DMS 273 treated with DMSO at 0.1 percent for 48 hours (cell line): ENCODE data around the gene FREM2.

Experiments used
- DNase-seq: peaks from one replicate; lab custom pipeline; 2025; lab: John Stamatoyannopoulos, UW

FREM2 gene, protein sequence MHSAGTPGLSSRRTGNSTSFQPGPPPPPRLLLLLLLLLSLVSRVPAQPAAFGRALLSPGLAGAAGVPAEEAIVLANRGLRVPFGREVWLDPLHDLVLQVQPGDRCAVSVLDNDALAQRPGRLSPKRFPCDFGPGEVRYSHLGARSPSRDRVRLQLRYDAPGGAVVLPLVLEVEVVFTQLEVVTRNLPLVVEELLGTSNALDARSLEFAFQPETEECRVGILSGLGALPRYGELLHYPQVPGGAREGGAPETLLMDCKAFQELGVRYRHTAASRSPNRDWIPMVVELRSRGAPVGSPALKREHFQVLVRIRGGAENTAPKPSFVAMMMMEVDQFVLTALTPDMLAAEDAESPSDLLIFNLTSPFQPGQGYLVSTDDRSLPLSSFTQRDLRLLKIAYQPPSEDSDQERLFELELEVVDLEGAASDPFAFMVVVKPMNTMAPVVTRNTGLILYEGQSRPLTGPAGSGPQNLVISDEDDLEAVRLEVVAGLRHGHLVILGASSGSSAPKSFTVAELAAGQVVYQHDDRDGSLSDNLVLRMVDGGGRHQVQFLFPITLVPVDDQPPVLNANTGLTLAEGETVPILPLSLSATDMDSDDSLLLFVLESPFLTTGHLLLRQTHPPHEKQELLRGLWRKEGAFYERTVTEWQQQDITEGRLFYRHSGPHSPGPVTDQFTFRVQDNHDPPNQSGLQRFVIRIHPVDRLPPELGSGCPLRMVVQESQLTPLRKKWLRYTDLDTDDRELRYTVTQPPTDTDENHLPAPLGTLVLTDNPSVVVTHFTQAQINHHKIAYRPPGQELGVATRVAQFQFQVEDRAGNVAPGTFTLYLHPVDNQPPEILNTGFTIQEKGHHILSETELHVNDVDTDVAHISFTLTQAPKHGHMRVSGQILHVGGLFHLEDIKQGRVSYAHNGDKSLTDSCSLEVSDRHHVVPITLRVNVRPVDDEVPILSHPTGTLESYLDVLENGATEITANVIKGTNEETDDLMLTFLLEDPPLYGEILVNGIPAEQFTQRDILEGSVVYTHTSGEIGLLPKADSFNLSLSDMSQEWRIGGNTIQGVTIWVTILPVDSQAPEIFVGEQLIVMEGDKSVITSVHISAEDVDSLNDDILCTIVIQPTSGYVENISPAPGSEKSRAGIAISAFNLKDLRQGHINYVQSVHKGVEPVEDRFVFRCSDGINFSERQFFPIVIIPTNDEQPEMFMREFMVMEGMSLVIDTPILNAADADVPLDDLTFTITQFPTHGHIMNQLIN (N-terminal part only)

DNA sequence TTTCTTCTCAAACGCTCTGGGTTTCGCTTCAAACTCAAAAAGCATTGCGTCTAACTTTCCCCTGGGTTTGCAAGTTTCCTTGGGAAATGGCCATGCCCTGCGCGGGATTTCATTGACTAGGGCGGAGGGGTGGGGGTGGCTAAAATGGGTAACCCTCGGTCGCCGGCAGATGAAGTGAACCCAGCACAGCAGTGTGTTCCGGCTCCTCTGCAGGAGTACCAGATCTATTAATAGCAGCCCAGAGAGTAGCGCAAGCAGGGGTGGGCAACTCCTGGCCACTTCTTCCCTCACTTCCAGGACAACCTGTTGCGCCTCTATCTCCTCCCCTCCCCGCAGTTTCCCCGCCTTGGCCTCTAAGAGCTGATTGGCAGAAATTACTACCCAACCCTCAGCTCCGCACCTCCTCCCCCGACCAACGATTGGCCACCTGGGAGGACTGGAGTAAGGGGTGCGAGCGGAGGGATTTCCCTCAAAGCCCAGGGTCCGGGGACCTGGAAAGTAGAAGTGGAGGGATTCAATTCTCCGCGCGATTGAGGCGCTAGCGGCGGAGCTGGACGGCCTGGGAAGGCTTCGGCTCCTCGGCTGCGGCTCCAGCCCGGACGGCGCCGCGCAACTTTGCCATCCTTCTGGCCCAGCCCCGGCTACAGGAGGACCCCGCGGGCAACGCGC is at the start of gene FREM2:
Gene FREM2, plus strand, starts transcription at position 501 of the 669 bp plus-strand sequence. CDS start 268 bp downstream, outside the sequence.
- DNase-seq = no peak

DNA sequence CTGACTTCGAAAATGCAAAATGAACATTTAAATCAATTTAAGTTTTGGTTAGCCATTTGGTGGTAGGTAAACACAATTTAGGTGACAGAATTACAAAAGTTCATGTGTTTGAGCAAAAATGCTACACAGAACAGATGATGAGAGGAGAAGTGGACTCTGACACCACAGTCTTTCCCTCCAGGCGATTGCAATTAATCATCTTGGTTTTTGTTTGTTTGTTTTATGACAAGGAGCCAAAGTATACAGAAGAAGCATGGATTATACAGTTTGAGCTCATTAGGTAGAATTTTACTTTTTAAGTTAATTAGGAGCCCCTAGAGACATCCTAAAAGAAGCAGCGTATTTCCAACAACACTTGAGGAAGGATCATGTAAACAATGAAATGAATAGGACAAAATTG is 49.3 kb upstream of the FREM2 start:
- no peak for DNase-seq

DNA sequence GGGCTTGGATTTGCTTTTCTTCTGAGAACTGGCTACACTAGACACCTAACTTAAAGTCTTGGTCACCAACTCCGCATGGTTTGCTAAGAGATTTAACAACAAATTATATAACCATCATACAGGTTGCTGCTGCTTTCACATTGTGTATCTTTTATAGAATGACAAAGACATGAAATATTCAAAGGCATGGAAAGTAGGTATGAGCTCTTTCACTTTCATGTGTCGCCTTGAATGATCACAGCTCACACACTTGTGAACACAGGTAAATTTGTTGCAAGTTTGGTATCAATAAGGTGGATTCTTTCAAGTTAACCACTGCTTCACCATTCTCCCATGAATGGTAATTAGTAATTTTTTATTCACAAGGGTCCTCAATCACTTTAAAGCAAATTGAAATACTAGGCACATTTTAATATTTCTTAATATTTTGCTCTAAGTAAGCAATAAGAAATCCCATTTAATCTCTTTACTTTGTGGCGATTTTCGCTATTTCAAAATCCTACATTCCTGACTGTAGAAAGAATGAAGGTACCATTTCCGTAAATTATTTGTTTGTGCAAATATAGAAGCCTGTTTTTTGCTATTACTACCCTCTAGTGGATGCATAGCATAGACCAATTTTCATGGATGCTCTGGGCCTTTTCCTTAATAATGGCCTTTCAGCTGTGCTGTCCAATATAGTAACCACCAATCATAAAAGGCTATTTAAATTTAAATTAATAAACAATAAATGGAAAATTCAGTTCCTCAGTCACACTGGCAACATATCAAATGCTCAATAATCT is 45.5 kb upstream of the FREM2 start:
- no peak for DNase-seq

DNA sequence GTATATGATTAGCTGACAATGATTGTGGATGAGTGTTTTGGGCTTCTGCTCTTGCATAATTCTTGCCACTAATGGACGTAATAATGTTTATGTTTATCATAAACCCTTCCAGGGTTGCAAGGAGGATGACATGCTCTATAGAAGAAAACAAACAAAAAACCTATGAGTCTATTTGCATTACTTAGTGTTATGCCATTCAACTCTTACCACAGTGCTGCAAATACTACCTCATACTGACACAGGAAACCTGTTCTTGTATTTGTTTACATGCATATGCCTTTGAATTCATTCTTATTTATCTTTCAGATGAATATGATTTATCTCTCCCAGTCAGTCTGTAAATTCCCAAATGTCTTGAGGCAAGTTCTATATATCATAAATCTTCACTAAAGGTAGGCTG is 39.6 kb upstream of the FREM2 start:
- no peak for DNase-seq

DNA sequence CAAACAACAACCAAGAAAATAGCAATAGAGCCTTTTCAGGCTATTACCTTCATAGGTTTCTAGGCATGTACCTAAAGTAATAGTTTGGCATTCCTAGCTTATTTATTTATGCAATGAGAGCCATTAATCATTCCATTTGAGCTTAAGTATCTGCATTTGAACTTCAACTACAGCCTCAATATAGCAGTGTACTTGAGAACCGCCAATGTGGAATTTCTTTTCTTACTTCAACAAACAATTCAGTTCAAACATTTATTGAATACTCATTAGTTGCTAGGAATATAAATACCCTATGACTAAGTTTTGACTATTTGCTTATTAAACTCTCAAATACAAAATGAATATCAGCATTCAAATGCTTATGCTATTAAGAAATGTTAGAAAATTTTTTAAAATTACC is 38.0 kb upstream of the FREM2 start:
- no peak for DNase-seq

DNA sequence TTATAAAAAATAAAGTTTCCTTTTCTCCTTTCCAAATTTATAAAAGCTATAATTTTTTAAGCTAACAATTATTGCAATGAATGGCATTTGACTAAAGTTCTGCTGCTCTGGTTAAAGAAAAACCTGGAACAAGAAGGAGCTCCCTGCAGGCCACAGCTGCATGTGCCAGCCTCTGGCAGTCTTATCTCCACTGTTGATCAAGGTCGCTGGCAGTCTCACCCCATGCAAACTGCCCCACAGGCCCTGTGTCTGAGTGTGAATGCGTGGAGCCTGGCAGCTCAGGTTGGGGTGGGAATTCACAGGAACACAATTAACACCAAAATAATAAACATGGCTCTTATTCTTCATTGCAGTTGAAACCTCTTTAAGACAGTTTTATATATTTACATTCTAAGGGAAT is 30.2 kb upstream of the FREM2 start:
- no peak for DNase-seq

DNA sequence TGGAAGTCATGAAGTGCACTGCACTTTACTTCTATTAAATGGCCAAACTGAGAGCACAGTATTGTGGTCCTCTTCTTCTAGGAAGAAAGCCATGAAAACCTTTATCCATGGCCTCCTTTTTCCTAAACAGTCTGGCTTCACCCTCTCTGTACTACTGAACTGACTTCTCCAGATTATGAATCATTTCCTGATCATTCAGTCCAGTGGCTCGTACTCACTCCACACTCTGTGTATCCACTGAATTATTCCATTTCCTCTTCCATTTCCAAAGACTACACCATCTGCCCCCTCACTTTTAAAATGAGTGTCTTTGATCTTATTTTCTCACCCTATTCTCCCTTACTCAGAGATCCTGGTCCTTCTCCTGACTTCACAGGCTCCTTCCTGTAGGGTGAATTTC is 29.7 kb upstream of the FREM2 start:
- DNase-seq = no peak

DNA sequence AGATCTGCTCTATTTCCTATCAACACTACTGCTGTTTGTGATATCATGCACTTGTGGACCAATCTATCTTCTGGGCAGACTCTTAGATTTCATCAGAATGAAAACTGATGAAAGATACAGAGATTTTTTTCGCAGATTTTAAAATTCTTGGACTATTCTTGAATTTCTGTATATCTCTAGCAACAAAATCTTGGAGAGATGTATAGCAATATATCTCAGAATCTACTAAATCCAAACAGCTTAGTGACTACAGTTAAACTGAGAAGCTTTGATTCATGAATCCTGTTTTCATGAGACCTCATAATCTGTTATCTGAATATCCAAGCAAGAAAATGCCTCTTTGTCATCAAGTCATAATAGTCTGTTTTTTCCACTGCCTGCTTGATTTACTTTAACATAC is 28.0 kb upstream of the FREM2 start:
- DNase-seq = no peak

DNA sequence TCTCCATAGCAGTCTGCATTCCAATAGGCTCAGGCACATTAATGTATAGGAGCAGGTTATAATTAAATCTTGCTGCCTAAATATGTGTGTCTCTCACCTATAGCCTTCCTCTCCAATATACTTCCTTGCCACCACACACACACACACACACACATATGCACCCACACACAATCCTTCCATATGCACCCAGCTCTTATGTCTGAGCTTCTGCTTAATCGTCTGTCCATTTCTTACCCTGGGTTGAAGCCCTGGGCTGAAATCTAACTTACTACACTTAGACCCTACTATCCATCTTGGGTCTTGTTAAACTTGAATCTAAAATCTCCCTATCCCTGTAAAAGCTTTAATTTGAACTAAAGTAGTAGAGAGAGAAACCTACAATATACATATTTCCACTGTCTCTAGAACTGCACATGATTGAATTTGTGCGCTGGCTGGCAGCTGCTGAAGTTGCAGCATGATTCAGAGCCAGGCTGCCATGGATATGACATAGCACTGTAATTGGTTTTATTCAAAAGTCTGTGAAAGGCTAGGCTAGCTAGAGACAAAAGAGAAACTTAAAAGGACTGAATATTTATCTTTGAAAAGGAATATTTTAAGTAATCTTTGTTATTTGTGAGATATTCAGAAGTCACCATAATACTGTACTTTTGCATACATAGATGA is 25.7 kb upstream of the FREM2 start:
- no peak for DNase-seq

DNA sequence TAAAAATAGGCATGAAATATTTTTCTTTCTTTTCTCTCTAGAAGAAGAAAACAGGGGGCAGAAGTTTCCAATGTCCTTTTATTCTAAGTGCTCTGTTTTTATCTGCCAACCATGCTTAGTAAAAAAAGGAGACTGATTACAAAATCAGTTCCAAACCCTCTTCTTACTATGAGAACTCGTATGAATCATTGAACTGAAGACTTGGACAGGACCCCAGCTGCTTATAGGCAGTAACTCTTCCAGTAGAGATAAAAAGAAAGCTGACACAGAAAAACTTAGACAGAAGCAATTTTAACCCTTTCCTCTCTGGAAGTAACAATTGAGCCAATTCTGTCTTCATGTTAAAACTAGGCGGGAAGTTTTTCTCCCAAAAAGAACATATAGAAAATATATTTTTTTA is 24.5 kb upstream of the FREM2 start:
- no peak for DNase-seq

DNA sequence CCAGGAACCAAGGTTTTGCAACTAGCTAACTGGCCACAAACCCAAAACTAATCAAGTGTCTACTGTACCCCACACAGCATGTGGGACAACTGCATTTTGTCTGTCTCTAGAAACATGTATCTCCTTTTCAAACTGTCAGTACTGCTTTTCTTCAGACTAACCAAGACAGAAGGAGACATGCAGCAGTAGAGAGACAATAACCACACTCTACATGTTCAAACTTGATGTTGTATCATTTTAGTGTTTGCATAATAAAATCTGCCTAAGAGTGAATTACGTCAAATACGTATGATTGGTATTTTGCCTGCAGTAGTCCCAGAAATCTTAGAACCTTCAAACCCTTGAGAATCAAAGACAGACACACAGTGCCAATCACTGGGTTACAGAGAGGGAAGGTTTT is 22.0 kb upstream of the FREM2 start:
- no peak for DNase-seq

DNA sequence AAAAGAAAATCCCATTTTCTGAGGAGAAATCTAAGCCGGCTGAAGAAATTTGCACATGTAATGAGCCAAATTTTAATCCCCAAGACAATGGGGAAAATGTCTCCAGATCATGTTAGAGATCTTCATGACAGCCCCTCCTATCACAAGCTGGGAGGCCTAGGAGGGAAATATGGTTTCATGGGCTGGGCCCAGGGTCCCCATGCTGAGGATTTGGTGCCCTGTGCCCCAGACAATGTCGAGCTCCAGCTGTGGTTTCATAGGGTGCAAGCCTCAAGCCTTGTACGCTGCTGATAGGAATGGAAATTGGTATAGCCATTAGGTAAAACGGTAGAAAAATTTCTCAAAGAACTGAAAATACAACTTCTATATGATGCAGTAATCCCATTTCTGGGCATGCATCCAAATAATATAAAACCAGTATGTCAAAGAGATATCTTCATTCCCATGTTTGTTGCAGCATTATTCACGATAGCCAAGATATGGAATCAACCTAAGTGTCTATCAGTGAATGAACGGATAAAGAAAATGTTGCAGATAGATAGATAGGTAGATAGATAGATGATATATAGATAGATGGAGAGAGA is 19.3 kb upstream of the FREM2 start:
- no peak for DNase-seq

DNA sequence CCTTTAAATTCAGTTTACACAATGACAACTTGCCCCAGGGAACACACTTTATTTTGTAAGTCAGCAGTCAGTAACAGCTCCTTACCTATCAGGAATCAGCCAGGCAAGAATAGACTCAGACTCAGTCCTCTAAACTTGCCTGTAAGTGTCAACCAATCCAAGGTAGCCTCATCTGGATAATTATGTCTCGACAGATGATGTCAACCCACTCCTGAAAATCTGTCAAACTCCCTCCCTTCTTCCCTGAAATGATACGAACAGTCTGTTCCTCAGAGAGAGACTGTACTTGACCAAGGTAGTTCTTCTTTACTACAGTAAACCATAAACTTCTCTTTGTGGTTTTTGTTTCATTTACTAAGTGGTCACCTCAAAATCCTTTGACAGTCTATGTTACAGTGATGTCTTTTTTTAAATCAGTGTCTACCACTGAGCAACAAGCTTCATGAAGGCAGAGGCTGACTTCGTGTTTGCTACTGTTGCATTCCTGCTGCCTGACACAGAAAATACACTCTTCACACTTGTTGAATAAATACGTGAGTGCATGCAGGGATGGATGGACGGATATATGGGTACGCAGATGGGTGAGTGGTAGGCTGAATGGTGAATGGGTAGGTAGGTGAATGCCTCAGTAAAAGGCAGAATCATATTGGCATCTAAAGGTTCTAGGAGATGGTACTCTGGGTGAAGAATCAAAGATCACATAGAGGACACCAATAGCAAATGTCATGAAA is 17.5 kb upstream of the FREM2 start:
- DNase-seq = no peak

DNA sequence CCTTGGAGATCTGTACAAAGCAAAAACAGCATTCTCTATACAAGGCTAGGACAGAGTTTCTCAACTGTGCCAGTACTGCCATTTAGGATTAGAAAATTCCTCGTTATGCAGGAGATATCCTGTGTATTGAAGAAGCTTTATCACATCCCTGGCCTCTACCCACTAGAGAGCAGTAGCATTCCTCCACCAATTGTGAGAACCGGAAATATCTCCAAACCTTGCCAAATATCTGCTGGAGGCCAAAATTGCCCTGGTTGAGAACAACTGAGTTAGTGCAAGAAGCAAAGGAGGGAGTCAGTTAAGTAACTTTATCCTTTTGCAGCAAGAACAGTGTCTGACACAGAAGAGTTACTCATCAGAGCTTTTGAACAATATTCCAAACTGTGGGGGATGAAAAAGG is 16.2 kb upstream of the FREM2 start:
- no peak for DNase-seq

DNA sequence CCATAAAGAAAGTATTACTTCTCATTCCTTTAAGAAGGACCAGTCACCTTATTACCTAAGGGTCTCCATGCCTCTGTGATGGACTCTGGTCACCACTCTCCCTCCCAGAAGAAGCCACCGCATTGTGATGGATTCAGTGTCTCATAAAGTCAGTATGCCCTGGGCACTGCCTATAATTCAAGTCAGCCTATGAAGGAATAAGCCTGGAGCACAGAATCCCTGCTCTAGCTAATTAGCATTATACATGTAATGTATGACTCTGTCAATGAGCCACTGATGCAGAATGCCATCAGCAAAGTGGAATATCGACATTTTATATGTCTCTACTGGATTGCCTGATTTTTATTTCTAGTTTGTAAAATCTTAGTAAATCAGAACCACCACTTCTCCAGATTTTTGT is 14.9 kb upstream of the FREM2 start:
- DNase-seq = no peak

DNA sequence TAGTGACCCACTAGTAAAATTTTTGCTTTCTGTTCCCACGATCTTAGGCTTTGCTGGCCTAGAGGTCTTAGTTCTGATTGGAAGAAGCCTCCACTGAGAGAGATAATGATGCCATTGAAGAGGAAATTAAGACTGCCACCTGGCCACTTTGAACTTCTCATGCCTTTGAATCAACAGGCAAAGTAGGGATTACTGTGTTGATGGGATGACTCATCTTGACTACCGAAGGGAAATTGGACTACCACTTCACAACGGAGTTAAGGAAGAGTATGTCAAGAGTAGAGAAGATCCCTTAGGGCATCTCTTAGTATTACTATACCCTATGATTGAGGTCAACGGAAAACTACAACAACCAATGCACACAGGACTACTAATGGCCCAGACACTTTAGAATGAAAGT is 12.7 kb upstream of the FREM2 start:
- DNase-seq = no peak

DNA sequence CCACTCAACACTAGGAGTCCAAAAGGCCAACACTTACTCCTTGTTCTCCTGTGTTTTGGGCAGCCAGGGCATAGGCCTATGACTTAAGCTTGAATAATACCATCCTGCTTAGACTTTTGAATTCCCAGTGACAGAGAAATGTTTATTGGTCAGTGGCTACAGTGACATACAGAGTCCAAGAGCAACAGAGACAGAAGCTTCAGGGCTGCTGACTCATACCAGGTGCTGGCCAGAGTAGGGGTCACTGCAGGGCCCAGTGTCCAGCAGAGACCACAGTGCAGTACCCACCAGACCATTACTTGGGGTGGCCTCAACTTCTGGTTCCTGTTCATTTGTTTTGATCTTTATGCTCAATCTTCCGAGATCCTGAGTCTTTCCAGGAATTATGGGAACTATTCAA is 6.0 kb upstream of the FREM2 start:
- no peak for DNase-seq

DNA sequence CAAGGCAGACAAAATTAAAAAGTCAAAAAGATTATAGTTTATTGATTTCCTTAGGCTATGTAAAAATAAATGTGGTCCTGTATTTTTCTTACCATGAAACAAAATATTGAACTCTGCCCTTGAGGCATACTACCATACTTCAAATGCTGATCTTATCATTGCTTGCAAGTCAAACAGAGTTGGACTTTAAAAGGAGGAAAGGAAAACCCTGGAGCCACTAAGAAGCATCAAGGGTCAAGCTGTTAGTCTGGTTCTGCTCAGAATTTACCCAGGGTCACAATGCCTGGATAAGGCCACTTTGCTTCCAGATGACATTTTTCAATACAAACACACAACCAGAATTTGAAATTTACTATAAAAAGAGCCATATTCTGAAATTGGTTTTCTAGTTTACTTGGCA is 2.2 kb upstream of the FREM2 start:
- DNase-seq = no peak

DNA sequence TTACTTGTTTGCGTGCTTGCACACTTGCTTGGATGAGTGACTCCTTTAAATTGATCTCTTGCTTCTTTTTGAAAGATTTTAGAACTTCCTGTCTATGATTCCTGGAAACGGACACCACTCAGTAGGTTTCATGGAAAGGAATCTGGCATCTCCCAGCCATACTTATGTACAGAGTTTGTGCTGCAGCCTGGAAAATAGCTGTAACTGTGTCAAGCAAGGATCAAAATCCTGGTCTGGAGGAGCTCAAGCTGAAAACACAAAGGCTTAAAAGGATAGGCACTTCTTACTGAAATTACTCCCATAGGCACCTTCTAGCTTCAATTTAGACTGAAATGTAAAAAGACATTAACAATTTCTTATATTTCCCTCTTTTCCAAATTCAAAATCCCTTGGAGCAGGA is 1.4 kb upstream of the FREM2 start:
- no peak for DNase-seq
